NCI-H146 treated with DMSO at 0.1 percent for 48 hours (cell line): ENCODE data around the gene AR.
"Not testable (repeated sequence)": the region's sequence is repeated elsewhere in the genome, so short reads cannot be mapped to it uniquely, and the experiment has no call there.

Experiments used
- DNase-seq: peaks from one replicate; lab custom pipeline; 2025; ENCODE audit not compliant: unreplicated experiment; lab: John Stamatoyannopoulos, UW

Gene AR

DNA sequence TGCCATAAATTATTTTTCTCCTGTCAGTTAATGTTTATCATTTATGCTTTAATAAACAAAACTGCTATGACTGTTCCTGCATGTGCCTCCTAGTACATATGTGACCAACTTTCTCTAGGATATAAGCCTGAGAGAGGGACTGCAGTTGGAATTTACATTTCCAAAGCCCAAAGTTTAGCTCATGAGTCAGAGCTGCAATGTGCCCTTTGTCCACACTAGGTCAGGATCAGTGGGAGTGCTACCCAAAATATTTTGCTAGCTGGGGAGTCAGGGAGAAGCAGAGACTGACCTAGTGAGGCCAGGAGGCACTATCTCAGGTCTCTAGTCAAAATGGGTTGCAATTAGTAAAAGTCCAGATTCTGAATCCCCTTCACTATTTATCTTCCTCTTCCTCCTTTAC, 92.7 kb downstream of the AR start:
- no peak for DNase-seq

DNA sequence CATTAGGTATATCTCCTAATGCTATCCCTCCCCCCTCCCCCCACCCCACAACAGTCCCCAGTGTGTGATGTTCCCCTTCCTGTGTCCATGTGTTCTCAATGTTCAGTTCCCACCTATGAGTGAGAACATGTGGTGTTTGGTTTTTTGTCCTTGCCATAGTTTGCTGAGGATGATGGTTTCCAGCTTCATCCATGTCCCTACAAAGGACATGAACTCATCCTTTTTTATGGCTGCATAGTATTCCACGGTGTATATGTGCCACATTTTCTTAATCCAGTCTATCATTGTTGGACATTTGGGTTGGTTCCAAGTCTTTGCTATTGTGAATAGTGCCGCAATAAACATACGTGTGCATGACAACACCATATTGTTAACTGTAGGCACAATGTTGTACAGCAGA, 93.5 kb downstream of the AR start:
- DNase-seq, result not testable (repeated sequence)

DNA sequence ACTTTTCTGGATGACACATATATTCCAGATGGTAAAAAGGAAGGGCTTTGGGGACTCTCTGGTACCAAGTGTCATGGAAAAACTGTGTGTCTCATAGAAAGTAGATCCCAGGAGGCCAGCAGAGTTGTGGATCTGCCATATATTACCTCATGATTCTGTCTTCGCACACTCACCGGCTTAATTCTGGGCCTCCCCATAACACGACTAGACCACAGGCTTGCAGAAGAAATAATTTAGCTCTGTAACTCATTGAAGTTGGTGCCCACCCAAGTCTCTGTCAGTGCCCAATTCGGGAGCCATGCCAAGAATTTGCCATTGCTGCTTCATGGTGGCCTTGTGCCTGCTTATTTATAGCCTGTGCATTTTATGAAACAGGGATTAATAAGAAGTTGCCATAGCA, 104.5 kb downstream of the AR start:
- no peak for DNase-seq

DNA sequence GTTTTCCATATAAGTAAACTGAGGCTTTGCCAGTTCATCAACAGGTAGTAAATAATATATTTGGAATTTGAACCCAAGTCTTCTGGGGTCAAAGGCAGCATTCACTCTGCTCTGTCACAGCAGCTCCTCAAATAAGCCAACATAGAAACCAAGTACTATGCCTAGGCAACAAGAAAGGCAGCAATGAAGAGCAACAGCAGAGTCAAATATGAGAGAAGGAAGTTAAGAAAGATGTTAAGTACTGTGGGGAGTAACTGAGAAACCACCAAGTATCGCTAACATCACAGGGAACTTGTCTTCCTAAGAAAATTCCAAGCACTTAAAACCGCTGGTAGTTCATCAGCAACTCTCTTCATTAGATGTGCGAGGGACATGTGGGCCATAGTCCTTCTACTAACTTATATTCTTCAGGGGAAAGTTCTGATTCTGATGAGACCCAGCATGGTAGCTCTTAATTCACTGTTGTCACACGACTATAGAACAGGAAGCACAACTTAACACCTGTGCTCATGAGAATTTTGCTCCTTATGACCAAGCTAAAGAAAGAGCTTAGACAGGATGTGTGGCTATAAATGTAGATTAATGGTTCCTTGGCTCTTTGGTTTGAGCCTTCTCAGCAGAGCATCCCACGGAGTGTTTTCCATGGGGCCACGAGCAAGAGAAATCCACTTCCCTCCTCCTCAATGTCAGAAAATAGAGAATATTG, 107.8 kb downstream of the AR start:
- DNase-seq, result no peak

DNA sequence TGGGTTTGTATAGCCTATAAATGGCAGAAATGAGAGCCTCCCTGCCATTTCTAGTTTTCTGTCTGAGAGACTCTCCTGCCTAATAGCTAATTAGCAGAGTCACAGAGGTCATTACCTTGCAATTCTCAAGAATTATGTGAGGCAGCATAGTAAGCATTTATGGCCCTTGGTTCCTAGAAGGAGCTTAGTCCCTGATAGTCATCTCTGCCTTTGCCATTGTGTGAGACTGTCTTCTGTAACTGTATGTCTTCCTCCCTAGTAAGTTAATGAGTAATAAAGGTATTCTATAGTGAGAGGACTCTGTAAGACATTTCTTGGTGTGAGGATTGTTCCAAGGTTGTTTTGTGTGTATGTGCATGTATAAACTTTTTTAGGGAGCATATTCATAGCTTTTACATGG, 108.7 kb downstream of the AR start:
- DNase-seq, result no peak

DNA sequence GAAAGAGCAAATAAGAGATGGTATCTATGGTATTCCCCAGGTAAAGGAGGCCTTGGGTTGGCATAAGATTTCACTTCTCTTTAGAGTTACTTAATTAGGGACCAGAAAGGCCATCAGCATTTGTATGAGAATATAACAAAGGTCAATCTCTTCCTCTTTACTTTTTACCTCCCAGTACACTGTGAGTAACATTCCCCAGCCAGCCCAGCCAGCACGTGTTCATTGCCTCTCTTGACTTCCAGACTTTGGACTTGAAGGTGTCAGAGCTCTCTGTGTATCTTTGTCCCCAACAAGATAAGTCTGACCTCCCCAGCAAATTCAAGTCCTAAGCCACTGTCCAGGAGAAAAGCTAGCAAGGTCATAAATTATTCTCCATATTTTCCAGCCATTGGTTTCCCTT, 110.5 kb downstream of the AR start:
- no peak for DNase-seq

DNA sequence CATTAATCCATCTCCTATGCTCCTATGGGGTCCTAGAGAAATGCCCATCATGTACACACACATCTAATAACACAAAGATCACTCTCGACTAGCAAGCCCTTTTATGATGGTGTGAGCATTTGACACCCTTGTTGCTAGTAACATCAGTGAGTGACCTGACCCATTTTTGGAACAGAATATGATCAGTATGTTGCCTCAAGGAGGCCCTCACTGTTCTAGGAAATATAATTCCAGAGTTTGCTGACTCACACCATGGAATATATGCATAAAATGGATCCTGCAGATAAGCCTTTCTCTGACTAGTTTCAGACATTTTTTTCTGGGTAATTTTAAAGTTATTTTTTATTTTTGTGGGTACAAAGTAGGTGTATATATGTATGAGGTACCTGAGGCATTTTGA, 121.8 kb downstream of the AR start:
- DNase-seq, result no peak

DNA sequence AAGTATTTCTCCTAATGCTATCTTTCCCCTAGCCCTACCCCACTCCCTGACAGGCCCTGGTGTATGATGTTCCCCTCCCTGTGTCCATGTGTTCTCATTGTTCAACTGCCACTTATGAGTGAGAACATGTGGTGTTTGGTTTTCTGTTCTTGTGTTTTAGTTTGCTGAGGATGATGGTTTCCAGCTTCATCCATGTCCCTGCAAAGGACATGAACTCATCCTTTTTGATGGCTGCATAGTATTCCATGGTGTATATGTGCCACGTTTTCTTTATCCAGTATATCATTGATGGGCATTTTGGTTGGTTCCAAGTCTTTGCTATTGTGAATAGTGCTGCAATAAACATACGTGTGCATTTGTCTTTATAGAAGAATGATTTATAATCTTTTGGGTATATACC, 126.9 kb downstream of the AR start:
- not testable (repeated sequence) for DNase-seq

DNA sequence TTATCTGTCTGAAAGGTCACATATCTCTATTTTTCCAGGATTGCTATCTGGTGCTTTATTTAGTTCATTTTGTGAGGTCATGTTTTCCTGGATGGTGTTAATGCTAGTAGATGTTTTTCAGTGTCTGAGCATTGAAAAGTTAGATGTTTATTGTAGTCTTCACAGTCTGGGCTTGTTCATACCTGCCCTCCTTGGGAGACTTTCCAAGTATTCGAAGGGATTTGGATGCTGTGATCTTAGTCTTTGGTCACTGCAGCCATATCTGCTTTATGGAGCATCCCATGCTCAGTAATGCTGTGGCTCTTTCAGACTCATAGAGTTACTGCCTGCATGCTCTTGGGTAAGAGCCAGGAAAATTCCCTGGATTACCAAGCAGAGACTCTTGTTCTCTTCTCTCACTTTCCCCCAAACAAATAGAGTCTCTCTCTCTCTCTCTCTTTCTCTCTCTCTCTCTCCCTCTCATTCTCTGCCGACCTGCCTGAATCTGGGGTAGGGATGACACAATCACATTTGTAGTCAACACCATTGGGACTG, 130.0 kb downstream of the AR start:
- DNase-seq, result no peak

DNA sequence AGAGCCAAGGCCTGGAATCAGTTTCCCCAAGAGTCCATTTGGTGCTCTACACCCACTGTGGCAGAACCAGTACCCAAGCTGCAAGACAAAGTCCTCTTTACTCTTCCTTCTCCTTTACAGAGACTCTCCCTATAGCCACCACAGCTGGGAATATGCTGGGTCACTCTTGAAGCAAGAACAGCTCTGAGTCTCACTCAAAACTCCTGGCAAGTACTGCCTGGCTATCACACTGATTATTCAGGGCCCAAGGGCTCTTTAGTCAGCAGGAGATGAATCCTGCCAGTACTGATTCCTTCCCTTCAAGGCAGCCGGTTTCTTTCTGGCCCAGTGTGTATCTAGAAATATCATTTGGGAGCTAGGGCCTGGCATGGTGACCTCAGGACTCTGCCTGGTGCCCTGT, 130.9 kb downstream of the AR start:
- DNase-seq, result no peak

DNA sequence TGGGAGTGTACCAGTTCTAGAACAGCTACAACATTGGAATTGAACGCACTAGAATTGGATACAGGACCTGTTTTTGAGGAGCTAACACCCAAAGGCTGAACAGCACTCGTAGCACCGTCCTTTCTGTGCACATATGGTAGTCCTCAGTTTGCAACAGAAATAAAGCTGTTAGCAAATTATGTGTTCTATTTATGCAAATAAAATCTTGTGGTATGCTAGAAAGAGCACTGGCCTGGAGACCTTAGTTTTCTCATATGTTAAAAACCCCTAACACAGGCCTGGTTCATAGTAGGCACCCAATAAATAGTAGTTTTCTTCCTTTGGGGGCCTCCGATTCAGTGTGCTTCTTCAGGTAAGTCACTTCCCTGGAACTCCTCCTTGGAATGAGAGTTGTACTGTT, 140.3 kb downstream of the AR start:
- DNase-seq, result no peak

DNA sequence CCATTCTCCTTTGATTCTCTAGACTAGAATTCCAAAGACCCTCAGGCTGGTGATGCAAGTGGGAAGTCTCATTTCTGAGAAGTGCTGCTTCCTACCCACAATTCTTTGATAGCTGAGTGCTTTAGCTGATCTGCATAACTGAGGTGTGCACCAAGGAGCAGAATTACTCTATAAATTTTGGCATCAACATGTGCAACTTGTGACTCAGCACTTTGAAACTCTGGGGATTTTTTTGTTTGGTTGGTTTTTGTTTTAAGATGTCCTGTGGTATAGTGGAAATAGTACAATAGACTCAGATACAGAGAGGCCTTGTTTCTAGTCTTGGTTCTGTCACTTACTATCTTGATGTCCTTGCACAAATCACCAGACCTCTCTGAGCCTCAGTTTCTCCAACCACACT, 148.4 kb downstream of the AR start:
- no peak for DNase-seq

DNA sequence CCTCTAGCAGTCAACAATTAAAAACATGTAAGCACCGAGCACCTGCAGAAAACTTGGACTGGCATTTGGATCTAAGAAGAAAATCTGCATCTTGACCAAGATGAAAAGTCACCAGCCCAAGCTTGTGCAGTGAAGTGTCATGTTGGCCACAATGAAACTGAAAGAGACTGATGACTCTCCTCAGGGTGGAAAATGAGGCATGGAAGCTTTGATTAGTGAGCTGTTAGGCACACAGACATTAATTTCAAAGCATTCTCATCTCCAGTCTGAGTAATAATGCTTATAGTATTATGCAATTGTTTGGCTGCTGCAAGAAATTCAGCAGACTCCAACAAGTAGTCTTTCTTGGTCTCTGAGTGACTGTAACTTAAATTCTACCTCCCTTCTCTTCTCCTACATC, 150.1 kb downstream of the AR start:
- DNase-seq, result no peak

DNA sequence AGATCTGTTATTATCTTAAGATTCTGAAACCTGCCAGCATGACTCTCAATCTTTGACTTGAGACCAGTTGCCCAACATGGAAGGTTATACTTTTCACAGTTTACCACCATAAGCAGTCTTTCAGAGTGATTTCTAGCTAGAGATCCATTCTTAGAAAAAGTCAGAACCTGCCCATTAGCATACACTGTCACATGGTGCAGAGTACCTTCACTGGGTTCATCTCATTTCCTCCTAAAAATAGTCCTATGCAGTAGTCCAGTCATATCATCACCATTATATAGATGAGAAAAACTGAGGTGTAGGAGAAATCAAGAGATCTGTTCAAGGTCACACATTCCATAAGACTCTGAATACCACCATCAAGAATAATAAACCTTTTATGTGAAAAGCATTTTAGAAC, 153.6 kb downstream of the AR start:
- DNase-seq, result no peak

DNA sequence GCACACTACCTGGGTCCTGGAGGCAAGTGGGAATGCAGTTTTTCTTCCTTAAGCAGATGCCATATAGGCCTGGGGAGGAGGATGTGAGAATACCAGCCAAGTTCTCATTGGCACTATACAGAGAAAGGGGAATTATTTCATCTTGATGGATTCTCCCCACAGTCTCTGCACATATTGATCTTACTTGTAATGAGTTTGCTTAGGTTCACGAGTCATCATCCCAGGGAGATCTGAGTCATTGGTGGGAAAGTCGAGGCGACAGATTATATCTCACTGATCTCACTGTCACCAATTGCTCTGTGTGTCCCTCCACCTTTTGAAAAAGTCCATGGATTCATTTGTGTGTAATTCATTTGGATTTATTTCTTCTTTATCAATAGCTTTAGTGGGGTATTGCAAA, 156.8 kb downstream of the AR start:
- no peak for DNase-seq

DNA sequence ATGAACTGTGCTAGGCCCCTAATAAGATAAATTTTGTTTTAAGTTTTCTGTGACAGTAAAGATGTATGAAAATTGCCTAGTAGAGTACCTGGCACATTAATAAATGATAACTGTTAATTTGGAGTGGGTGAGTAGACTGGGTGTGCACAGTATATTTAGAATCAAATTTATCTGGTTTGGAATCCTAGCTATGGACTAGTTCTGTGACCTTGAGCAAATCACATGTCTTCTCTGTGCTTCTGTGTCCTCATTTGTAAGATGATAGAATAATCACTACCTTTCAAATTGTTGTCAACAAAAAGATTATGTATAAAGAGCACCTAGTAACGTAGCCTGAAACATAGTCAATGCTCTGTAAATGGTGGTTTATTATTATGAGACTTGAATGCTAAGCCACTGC, 170.2 kb downstream of the AR start:
- DNase-seq, result no peak

DNA sequence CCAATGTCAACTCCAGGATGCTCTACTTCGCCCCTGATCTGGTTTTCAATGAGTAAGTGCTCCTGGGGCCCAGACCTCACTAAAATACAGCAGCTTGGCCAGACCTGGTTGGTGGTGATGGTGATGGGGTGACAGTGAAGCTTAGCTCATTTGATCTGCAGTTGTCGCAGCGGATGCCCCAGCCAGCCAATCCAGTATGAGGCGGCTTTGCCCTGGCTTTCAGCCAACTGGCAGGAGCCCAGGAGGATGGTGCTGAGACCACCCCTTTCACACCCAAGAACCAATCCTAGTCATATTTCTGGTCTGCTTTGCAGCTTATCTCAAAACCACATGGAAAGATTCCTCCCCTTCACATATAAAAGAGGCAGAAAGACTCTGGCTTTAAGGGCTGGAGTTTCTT, 173.8 kb downstream of the AR start:
- no peak for DNase-seq

DNA sequence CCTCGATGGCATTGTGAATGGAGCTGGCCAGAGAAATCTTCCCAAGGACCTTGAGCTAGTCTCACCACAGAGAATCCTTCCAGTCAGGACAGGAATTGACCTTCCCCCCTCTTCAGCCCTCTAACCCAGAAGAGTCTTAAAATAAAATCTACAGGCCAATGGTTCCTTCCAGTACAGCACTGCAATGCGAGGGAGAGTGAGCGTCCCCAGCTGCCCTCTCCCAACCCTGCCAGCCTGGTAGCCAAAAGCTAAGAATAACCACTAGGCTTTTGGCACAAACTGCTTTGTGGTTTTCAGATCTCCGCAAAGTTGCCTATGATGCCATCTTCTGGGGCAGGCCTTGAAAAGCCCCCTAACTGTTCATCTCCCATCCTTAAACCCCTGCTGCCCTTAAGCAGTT, 175.1 kb downstream of the AR start:
- DNase-seq, result no peak

DNA sequence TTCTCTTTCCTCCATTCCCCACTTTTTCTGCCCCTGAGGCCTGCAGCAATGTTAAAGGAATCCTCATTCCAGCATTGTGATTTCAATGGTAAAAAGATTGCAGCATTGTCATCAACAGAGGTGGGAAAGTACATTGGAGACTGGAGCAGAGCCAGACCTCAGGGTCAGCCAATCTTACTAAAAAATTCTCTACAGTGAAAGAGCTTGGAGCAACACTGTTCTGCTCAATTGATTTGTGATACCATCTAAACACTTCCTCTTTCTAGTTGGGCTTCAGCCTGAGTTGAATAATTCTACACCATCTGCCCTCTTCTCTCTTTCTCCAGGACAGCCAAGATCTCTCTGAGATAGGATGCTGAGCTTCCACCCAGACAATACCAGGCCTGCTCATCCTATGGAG, 176.5 kb downstream of the AR start:
- no peak for DNase-seq

DNA sequence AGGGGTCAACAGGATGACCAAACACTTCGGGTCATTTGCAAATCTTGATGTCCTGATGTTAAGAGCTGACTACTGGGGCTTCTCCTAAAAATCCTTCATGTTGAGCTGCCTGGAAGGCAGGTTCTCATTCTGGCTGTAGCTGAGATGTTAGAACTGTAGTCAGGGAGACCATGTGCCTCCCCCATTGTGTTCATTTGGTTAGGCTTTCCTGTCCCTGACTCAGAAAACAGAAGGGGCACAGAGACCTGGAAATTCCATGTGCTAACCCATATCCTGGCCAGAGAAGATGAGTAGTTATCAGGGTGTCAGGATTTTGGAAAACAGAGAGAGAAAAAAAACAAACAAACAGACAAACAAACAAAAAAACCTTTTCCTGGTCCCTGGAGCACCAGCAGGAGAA, 177.5 kb downstream of the AR start:
- no peak for DNase-seq

DNA sequence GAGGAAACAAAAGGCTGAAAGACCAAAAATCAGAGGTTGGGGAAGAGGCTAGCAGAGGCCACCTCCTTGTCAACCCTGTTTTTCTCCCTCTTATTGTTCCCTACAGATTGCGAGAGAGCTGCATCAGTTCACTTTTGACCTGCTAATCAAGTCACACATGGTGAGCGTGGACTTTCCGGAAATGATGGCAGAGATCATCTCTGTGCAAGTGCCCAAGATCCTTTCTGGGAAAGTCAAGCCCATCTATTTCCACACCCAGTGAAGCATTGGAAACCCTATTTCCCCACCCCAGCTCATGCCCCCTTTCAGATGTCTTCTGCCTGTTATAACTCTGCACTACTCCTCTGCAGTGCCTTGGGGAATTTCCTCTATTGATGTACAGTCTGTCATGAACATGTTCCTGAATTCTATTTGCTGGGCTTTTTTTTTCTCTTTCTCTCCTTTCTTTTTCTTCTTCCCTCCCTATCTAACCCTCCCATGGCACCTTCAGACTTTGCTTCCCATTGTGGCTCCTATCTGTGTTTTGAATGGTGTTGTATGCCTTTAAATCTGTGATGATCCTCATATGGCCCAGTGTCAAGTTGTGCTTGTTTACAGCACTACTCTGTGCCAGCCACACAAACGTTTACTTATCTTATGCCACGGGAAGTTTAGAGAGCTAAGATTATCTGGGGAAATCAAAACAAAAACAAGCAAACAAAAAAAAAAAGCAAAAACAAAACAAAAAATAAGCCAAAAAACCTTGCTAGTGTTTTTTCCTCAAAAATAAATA, 179.9 kb downstream of the AR start:
- no peak for DNase-seq

DNA sequence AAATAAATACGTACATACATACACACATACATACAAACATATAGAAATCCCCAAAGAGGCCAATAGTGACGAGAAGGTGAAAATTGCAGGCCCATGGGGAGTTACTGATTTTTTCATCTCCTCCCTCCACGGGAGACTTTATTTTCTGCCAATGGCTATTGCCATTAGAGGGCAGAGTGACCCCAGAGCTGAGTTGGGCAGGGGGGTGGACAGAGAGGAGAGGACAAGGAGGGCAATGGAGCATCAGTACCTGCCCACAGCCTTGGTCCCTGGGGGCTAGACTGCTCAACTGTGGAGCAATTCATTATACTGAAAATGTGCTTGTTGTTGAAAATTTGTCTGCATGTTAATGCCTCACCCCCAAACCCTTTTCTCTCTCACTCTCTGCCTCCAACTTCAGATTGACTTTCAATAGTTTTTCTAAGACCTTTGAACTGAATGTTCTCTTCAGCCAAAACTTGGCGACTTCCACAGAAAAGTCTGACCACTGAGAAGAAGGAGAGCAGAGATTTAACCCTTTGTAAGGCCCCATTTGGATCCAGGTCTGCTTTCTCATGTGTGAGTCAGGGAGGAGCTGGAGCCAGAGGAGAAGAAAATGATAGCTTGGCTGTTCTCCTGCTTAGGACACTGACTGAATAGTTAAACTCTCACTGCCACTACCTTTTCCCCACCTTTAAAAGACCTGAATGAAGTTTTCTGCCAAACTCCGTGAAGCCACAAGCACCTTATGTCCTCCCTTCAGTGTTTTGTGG, 180.7 kb downstream of the AR start:
- DNase-seq, result no peak
